Panc1 (cell line): ENCODE results near the gene RIMS1. TPM values are rescaled to one million over a fixed set of nuclear protein-coding genes. Genes with fewer than 3 reads are reported as not detected.

ENCODE experiments used
- ATAC-seq: fragments of 200-7000 bp; cut with Tn5 transposase; 2 replicates; pipeline ENCODE4 v1.9.1; 2020; ENCODE audit warnings: mild to moderate bottlenecking, moderate library complexity
- BruUV-seq: library from RNA; stranded (reverse); fragments of 400-500 nt; replicated peaks from 2 replicates; lab custom pipeline; 2021; lab: Mats Ljungman, UMichigan
- CTCF ChIA-PET: fragments of 300-600 bp; sonication (Branson Sonifier 250); formaldehyde crosslinking; loops from one replicate; lab custom pipeline; 2022; ENCODE audit warnings: antibody characterized with exemption; lab: Charles Lee
- POLR2A ChIA-PET: fragments of 300-600 bp; sonication (Branson Sonifier 250); formaldehyde crosslinking; loops from one replicate; lab custom pipeline; 2022; ENCODE audit warnings: antibody characterized with exemption; lab: Charles Lee
- DNase-seq: peaks from one replicate; pipeline ENCODE4 v3.0.0-alpha.2; 2010; ENCODE audit warnings: low read depth, low spot score
- H3K27ac ChIP-seq: 2 replicates; pipeline ENCODE4 v1.5.1; 2011; ENCODE audit warnings: mild to moderate bottlenecking, low read length, inconsistent platforms
- H3K27me3 ChIP-seq: fragments of 200-500 bp; sonication (Bioruptor generic); 2 replicates; pipeline ENCODE4 v1.6.0; 2014; ENCODE audit warnings: low read length, inconsistent platforms; ENCODE audit not compliant: control insufficient read depth, insufficient read depth
- H3K36me3 ChIP-seq: fragments of 200-500 bp; sonication (Bioruptor generic); 2 replicates; pipeline ENCODE4 v1.5.1; 2014; ENCODE audit warnings: inconsistent platforms, mild to moderate bottlenecking, low read length, moderate library complexity; ENCODE audit not compliant: control insufficient read depth, insufficient read depth
- H3K4me1 ChIP-seq: 2 replicates; pipeline ENCODE4 v1.5.1; 2011; ENCODE audit warnings: inconsistent platforms, mild to moderate bottlenecking, low read length, moderate library complexity; ENCODE audit not compliant: control insufficient read depth, insufficient read depth
- H3K4me3 ChIP-seq, 2 experiments: 2 replicates each; pipeline ENCODE4 v1.5.1; 2011 to 2012; ENCODE audit warnings: low read depth in 2 of 2, low read length in 2 of 2, mild to moderate bottlenecking in 2 of 2, inconsistent platforms in 1 of 2, moderate library complexity in 1 of 2
- H3K9me3 ChIP-seq: fragments of 200-500 bp; sonication (Bioruptor generic); 2 replicates; pipeline ENCODE4 v1.5.1; 2014; ENCODE audit warnings: low read depth, mild to moderate bottlenecking, inconsistent platforms, low read length, moderate library complexity; ENCODE audit not compliant: control insufficient read depth, insufficient read depth
- CTCF ChIP-seq: fragments of 450-650 bp; IDR thresholded peaks from 2 replicates; pipeline ENCODE4 v1.5.1; 2017; ENCODE audit warnings: mild to moderate bottlenecking
- POLR2AphosphoS5 ChIP-seq: IDR thresholded peaks from 2 replicates; pipeline ENCODE4 v1.6.1; 2012; ENCODE audit warnings: mild to moderate bottlenecking, low read depth, low read length, moderate library complexity
- SIN3A ChIP-seq: IDR thresholded peaks from 2 replicates; pipeline ENCODE4 v1.6.1; 2012; ENCODE audit warnings: low read depth, mild to moderate bottlenecking, low read length, moderate library complexity, borderline replicate concordance; ENCODE audit not compliant: insufficient read depth
- TCF7L2 ChIP-seq: IDR thresholded peaks from 2 replicates; pipeline ENCODE4 v1.6.1; 2011; ENCODE audit warnings: mild to moderate bottlenecking, low read depth, low read length, inconsistent platforms
- in situ Hi-C: cut with HindIII; loops from 2 replicates; pipeline ENCODE4 v1.10.0; 2016; ENCODE audit warnings: low sequenced_read_pairs, low pct_unique_long_range_greater_than_20kb
- intact Hi-C: fragments of 100-400 bp; cut with micrococcal nuclease; formaldehyde crosslinking; loops from one replicate; pipeline ENCODE4 v1.10.0; 2022; ENCODE audit not compliant: unreplicated experiment
- total RNA-seq: library from RNA; stranded (reverse); gene quantifications from one replicate; pipeline ENCODE4 v1.2.1, GENCODE V29; 2021; ENCODE audit not compliant: unreplicated experiment
- TF ChIP-seq, protein P1 (sequence below), 2 experiments: IDR thresholded peaks; 2 replicates each; pipeline ENCODE4 v1.6.1; 2011 to 2012; ENCODE audit warnings: low read depth in 2 of 2, control low read depth in 1 of 2, low read length in 1 of 2, mild to moderate bottlenecking in 1 of 2, moderate library complexity in 1 of 2; ENCODE audit not compliant: insufficient read depth in 1 of 2

RIMS1 gene
- total RNA-seq, 1 experiment from 2014 or later: 0.18 TPM

DNA sequence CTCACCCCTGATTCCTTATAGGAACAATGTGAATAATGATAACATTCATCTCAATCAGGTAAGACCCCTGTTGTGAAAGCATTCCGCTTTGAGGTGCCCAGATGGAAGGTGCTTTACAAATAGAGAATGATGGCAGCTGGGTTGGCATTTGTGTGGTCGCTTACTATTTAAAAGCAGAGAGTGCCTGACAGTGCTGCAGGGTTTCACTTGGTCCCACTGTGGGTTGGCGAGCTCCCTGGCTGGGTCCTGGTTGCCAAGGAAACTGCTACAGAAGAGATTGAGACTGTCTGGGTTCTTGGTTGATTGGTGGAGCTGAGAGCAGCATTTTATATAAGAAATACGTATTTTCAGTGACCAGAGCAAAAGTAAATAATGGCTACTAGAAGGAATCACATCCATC, 528.3 kb downstream of the RIMS1 start:
- Histone ChIP-seq H3K36me3 (no peaks in the 10 kb centered on the region), H3K4me1 (no peaks in the 10 kb centered on the region), H3K9me3 (no peaks in the 10 kb centered on the region), H3K27ac (no peak overlapping the region), H3K4me3 (no peak overlapping the region), H3K27me3 (no peaks in the 10 kb centered on the region)
- no TSS peak for BruUV-seq
- ATAC-seq (no peak), DNase-seq (no peak)
- in situ Hi-C loops (no loop called here), intact Hi-C loops (loop anchor here (5.0 to 10.0 kb wide), 2 partner anchors 168 to 910 kb away; no protein-coding TSS in a partner anchor)
- ChIA-PET CTCF (interaction anchor here (1.6 kb wide), 1 partner anchor 166 kb away, joined by 7 read pairs; no protein-coding TSS in a partner anchor), POLR2A (no interaction called here)
- TF ChIP-seq TCF7L2: no peak
- no peak for TF ChIP-seq CTCF
- TF ChIP-seq POLR2AphosphoS5: no peak
- no peak for TF ChIP-seq SIN3A
- TF ChIP-seq, protein P1, sequence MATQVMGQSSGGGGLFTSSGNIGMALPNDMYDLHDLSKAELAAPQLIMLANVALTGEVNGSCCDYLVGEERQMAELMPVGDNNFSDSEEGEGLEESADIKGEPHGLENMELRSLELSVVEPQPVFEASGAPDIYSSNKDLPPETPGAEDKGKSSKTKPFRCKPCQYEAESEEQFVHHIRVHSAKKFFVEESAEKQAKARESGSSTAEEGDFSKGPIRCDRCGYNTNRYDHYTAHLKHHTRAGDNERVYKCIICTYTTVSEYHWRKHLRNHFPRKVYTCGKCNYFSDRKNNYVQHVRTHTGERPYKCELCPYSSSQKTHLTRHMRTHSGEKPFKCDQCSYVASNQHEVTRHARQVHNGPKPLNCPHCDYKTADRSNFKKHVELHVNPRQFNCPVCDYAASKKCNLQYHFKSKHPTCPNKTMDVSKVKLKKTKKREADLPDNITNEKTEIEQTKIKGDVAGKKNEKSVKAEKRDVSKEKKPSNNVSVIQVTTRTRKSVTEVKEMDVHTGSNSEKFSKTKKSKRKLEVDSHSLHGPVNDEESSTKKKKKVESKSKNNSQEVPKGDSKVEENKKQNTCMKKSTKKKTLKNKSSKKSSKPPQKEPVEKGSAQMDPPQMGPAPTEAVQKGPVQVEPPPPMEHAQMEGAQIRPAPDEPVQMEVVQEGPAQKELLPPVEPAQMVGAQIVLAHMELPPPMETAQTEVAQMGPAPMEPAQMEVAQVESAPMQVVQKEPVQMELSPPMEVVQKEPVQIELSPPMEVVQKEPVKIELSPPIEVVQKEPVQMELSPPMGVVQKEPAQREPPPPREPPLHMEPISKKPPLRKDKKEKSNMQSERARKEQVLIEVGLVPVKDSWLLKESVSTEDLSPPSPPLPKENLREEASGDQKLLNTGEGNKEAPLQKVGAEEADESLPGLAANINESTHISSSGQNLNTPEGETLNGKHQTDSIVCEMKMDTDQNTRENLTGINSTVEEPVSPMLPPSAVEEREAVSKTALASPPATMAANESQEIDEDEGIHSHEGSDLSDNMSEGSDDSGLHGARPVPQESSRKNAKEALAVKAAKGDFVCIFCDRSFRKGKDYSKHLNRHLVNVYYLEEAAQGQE (IDR thresholded peaks at IDR 0.05; ENCODE audit: insufficient read depth in 1 of 2, low read depth in 2 of 2, low read length in 1 of 2): no peak

GRCh38 chr6:72416744-72417465, 530.6 kb downstream of the RIMS1 start:
- CTCF ChIA-PET: no interaction called here

More at GRCh38 chr6:72416744-72417465, 530.6 kb downstream of the RIMS1 start:
- DNase-seq (no peak), ATAC-seq (no peak)
- Histone ChIP-seq H3K27ac (no peak overlapping the region), H3K9me3 (no peaks in the 10 kb centered on the region), H3K36me3 (no peaks in the 10 kb centered on the region), H3K27me3 (no peaks in the 10 kb centered on the region), H3K4me1 (no peaks in the 10 kb centered on the region), H3K4me3 (no peak overlapping the region)
- TF ChIP-seq SIN3A (no peak), TCF7L2 (no peak), CTCF (no peak), POLR2AphosphoS5 (no peak)
- TF ChIP-seq, protein P1 (IDR thresholded peaks at IDR 0.05; ENCODE audit: insufficient read depth in 1 of 2, low read depth in 2 of 2, low read length in 1 of 2): no peak
- intact Hi-C loops: loop anchor here (10.0 kb wide), 1 partner anchor 908 kb away; no protein-coding TSS in a partner anchor
- no TSS peak for BruUV-seq
- in situ Hi-C loops: no loop called here
- POLR2A ChIA-PET: no interaction called here
